HG03039 (cell line): Measurements from ENCODE around the gene RAD51.

Experiments used
- ATAC-seq: cut with Tn5 transposase; IDR thresholded peaks from one replicate; pipeline ENCODE4 v1.9.1; 2021; ENCODE audit warnings: mild to moderate bottlenecking, moderate library complexity; ENCODE audit not compliant: unreplicated experiment

The RAD51 gene

DNA sequence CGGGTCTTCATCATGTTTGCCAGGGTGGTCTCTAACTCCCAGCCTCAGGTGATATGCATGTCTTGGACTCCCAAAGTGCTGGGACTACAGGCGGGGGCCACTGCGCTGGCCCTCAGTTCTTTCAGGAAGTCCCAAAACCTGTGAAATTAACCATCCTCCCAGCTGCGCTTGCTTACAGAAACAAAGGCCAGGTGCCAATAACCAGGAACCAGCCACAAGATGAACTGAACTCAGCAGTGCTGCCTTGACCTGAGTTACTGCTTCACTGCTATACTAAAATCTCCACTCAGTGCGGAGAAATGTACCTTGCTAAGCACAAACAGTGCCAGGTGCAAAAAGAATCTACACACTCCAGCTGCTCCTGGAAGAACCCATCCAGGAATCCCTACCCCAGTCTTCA lies 65.0 kb downstream of the RAD51 start:
- ATAC-seq: no peak

DNA sequence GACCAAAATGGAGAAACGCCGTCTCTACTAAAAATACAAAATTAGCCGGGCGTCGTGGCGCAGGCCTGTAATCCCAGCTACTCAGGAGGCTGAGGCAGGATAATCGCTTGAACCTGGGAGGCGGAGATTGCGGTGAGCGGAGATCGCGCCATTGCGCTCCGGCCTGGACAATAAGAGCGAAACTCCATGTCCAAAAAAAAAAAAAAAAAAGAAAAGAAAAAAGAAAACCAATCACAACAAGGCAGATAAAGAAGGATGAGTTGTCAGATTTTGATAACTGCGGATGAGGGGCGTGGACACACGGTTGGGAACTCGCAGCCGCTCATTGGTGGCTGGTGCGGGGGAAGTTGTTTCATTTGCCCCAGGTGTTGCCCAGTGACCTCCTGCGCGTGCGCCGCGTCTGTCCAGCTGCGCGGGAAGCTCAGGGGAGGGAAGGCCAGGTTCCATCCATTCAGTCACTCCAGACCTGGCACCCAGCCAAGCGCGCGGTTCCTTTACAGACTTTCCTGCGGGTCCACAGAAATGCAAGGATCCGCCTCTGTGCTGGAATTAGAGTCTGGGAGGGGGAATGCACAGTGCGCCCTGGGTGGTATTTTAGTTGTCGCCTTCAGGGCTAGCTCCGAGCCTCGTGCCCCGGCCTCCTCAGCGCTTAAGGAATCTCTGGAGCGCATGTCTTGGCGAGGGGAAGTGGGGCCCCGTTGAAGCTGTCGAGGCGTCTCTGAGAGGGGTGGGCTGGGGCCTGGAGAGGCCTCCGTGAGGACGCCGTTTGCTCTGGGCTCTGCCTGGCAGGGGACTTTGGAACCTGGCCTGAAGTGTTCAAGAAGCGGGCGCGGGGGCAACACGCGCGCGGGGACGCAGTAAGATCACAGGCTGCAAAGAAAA lies 68.2 kb downstream of the RAD51 start:
- ATAC-seq: no peak

DNA sequence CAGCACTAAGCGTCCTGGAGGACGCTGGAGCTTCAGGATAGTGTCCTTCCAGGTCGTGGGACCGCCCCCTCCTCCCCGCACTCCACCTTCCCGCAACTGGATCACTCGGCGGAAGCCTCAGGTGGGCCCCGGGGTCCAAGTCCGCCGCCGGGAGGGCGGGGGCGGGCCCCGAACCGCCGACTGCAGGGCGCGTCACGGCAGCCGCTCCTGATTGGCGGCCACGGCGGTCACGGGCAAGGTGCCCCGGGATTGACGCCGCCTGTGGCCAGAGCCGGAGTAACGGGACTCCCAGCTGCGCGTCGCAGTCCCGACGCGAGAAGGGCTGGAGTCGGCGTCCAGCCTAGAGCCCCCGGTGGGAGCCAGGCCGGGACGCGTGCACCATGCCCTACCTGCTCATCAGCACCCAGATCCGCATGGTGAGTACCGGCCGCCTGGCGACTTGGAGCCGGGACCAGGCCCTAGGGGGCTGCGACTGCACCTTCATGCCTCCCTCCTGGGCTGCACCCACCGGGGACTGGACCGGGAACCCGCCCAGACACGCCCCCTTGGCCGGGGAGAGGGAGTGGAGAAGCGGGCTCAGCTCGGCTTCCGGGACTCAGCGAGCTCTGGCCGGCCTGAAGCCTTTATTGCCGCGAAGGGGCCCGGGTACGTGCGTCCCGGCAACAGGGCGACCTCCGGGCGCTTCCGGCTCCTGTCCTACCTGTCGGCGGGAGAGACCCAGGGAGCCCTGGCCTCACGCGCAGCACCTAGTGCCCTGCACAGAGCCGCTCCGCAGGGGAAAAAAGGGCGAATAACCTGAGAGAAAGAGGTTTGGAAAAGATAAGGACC lies 69.0 kb downstream of the RAD51 start, which contains the start of gene GCHFR:
GCHFR (plus strand) TSS at position 268 of the 828 bp plus-strand sequence; CDS start at position 381, 113 bp downstream.
- ATAC-seq: no peak

DNA sequence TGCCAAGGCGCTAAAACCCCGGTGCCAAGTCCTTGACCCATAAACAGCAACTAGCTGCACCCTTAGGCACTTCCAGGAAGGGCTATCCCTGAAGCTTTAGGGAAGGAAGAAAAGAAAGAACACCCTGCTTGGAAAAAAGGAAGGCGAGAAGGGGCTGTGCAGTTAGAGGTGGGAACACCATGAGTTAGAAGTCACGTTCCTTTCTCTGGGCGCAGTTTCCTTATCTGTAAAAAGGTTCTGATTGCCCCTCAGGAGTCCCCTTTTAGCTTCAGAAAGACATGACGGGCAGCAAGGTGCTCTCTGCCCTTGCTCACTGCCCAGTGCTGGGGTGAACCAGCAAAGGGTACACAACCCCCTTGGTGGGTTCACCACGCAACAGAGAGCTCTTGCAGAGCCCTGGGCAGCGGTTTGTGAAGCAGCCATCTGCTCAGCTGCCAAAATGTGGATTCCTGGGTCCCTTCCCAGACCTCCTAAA lies 69.7 kb downstream of the RAD51 start:
- ATAC-seq: no peak

DNA sequence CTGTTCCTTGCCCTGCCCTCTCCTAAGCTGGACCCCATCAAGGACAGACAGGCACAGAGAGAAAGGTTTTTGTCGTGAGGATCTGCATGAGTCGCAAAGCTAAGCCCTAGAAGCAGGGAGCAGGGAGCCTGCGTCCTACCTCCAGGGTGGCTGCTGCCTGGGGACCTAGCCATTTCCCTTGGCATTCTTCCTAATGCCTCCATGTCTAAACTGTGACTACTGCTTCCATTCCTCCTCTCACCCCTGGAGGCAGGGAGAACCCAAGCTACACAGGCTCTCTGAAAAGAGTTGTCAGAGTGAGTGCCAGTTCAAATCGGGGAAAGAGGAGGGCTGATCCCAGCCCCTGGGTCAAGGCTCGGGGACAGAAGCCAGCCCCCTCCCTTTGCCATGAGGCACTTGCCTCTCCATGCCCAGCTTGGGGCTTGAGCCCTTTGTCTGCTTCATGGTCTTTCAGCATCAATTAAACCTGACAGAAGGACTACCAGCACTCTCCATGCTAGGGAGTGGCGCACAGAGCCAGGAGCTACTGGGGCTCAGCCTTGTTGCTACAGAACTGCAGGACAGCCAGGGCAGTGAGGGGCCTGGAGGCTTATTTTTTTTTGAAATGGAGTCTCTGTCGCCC lies 71.3 kb downstream of the RAD51 start:
- no peak for ATAC-seq

DNA sequence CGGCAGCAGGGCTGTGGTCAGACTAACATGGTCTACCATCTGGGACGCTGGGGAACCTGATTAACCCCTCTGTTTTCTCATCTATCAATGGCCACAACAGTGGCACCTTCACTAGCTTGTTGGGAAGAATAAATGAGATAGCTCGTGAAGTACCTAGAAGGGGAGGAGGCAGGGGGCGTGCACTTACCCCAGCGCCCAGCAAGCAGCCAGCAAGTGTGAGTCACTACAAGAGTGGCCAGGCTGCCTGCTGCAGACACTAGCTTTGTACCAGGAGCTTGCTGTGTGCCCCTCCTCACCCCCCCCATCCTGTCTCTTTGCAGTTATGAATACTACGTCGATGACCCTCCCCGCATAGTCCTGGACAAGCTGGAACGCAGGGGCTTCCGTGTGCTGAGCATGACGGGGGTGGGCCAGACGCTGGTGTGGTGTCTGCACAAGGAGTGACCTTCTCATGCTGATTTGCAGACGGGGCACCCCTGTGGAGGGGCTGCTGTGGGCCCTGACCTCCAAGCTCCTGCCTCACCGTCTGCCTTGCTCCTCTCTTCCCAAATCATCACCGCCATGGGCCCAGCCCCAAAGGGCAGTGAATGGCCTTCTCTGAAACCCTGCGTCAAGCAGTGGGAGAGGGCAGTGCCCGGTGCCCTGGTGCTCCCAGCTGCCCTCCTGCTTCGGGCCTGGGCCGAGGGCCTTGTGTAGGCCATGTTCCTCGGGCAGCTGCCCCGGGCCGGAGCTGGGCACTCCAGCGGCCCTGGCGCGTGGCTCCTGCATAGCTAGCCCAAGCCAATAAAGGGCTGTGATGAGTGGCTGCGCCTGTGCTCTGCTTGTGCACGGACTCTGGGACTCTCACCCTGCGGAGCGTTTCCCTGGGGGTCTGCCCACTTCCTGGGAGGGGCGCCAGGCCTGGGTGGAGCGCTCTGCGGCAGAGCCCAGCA lies 72.2 kb downstream of the RAD51 start:
- no peak for ATAC-seq

DNA sequence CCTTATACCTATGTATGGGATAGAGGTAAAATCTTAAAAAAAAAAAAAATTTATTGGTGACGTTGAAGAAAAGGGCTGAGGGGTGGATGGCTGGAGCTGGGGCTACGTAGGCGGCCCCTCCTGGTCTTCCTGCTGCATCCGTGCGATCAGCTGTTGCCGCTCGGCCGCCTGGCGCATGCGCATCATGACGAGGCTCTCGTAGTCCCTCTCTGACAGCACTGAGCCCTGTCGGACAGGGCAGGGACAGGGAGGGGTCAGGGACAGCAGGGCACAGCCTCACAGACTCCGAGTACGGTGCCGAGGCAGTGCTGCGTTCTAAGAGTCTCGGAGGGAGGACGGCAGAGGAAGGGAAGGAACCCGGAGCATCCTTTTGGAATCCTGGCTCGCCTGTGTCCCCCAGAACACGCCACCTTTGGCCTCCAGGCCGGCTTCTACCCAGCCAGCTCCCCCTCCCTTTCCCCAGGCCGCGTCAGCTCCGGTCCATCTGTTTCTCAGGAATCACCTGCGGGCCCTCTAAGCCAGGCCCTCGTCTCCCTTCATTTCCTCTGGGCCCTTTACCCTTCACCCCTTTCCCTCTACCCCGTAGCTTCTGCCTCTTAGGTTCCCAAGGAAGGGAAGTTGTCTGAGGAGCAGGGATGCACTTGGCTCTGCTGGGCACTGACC lies 73.0 kb downstream of the RAD51 start:
- no peak for ATAC-seq

DNA sequence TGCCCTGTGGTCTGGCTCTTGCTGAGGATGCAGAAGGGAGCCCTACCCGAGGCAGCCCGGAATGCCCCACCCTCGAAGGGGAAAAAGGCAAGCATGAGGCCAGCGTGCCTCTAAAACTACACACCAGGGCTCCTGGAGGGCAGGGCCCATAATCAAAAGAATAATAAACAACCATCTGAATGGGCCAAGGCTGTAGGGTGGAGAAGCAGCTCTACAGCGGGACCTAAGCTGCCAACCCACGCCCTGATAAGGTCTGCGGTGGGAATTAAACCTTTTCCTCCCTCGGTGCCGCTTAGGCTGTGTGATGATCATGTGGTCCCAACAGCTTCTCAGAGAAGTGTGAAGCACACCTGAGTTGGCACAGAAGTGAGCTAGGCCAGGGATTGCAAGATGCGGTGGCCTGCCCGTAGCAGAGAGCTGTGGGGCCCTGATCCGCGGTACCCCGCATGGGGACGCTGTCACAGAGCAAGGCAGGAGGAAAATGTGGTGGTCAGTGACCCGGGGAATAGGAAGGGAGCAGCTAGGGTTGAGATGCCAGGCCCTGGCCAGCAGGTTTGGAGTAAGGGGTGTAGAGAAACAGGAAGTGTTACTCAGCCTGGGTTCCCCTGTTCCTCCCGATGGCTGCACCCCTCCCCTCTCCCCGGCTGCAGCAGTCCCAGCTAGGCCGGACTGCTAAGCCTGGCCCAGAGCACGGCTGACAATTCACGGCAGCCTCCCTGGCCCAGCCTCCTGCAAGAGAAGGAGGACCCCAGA lies 73.7 kb downstream of the RAD51 start:
- no peak for ATAC-seq

DNA sequence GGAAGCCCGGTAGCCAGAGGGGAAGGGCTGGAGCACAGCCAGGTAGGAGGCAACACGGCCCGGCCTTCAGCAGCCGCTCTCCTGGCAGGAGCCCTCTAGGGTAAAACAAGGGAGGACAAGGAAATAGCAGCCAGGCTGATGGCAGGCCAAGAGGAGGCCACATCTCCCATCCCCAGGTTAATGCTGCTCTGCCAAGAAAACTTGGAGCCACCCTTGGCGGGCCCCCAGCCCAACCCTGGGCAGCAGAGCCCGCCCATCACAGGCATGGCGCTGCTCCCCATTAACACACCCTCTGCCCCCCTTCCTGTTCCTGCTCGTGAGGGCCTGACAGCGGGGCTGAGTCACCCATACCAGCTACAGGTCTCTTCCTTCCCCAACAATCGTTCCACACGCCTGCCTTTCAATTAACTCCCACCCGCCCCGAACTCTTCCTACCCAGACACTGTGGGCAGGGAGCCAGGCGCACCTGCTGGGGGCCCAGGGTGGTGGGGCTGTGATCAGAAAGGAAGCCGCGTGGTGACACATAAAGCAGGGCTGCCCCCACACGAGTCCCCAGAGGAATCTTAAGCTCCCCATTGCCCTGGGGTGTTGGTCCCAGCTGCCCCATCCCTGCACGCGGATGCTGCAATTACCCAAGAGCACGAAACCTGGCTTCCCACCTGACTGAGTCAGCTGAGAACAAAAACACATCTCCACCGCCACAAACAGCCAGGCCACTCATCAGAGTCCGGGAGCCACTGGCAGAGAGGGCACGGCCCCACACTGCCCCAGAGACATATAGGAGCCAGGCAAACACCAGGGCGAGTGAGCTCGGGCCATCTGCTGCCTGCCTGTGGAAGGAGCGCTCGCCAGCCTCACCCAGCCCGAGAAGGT lies 74.5 kb downstream of the RAD51 start, which contains the start of gene C15orf62:
C15orf62 (plus strand) TSS at position 707 of the 873 bp plus-strand sequence. CDS start 516 bp downstream, outside the sequence.
- no peak for ATAC-seq

DNA sequence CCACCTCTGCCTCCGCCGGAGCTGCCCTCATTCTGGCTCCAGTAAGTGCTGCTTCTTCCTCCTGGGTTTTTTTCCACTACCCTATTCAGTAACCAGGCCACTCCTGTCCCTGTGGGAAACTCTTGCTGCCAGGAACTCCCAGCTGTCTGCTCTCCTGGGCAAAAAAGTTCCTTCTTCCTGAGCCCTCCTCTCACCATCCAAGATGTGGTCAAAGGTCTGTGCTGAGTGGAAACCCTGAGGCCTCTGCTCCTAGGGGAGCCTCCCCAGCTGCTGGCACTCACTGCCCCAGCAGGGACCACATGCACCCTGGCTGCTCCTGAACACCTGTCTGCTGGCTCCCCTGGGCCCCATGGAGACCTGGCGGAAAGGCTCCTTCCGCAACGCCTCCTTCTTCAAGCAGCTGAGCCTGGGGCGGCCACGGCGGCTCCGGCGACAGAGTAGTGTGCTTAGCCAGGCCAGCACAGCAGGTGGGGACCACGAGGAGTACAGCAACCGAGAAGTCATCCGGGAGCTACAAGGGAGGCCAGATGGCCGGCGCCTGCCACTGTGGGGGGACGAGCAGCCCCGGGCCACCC lies 75.3 kb downstream of the RAD51 start:
- no peak for ATAC-seq

DNA sequence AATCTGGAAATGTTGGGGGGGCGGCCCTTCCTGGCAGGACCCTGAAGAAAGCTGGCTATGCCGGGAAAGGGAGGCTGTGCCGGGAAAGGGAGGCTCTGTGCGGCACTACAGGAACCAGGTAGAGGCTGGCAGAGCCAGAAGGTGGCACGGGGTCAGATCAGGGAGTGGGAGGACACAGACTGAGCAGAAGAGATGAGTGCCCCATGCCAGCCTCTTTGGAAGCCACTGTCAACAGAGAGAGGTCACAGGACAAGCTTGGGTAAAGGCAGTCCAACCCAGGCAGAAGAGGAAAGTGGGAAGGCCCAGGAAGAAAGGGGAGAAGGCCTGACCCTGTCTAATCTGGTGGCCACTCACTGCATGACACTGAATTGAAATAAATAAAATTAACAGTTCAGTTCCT lies 76.3 kb downstream of the RAD51 start:
- no peak for ATAC-seq

DNA sequence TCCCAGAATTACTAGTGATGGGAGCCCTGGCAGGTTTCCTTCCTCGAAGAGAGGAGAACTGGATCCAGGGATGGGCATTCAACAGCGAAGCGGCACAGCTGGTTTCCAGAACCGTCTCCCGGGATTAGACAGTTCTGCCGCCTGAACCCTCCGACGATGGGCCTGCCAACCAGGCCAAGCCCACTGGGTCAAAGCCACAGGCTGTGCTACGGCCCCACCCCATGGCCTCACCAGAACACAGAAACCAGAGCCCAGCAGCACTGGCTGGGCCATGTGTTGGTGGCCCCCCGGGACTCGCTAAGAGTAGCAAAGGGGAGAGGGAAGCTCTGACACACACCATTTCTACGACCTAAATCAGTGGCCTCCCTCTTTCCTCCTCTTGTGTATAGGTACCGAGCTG lies 77.0 kb downstream of the RAD51 start:
- ATAC-seq: no peak

DNA sequence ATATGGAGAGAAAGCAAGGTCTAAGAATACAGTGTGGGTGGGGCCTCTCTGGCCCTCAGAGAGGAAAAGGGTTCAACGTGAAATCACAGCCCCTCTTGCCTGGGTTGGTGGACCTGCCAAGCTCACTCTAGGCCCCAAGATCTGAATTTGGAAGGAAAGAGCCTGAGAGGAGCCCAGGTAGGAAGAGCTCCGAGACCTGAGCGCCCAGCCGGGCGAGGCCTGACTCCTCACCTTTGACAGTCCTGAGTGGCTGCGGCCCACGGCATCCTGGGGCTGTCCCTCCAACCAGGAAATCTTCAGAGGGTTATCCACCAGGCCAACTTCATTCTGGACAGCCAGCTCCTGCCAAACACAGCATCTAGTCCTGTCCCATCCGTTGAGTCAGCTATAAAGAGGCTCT lies 78.5 kb downstream of the RAD51 start:
- no peak for ATAC-seq

DNA sequence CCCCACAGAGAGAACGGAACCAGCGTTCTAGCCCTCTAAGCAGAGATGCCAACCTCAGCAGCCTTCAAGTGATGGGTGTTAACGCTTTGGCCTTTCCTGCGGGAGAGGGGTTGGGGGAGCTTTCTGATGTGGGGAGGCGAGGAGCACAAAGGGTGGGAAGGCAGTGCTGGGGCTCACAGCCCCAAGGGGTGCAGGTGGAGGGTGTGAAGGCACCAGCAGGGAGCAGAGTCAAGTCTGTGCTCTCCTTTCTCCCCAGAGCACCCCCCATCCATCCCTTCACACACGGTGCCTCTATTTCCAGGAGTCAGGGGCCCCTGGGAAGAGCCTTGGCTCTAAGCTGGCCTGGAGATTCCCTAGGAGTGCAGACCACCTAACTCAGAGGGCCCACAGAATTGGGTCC lies 78.9 kb downstream of the RAD51 start:
- no peak for ATAC-seq

DNA sequence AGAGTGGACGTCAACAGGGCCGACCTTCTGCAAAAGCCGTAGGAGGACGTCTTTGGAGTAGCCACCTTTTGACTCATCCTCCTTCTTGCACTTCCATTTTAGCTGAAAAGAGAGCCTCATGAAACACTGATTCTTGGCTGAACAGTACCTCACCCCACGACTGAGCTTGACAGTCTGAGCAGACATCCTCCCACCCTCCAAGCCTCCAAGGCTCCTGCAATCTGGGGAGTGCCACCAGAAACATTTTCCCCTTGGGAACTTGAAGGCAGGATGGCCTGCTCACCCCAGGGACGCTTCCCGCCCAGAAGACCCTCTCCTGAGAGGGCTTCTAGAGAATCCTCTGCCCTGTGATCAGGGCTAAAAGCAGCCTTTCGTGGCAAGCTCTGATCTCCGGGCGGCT lies 80.0 kb downstream of the RAD51 start:
- ATAC-seq: no peak

DNA sequence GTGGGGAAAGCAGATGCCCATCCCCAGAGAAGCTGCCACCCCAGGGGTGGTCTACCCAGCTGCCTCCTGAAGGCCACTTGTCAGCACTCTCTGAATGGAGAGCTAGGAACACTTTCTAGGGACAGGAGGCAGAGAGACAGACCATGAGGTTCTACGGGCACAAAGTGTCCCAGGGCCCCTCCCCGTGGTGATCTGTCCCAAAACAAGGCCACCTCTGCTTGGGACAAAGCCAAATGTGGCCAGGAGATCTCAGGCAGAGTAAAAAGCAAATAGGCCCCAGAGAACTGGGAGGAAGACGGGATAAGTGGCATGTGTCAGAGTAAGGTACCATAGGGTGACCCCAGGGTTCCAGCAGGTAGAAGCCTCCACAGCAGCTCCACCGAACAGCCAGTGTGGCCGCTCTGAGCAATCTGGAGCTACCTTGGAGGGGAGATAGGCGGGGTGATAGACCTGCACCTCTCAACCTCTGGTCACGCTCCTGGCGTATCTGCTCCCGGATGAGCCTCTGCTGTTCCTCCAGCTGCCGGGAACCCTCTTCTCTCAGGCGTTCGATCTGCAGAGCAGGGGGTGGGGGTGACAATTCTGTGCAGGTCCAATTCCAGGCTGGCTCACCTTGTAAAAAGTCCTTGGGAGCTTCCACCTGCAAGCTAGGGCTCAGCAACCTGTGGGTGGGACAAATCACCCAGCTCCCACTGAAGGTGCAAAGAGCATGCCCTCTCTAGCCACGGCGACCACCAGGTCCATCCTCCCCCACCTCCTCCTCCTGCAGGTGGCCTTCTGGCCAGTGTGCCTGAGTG lies 81.0 kb downstream of the RAD51 start:
- ATAC-seq: no peak
